SJSA1 (cell line): ENCODE data around the gene CCR5. TPM values are rescaled to one million over a fixed set of nuclear protein-coding genes. Genes with fewer than 3 reads are reported as not detected.
"Not testable (repeated sequence)": the region's sequence is repeated elsewhere in the genome, so short reads cannot be mapped to it uniquely, and the experiment has no call there.

Experiments used
- DNase-seq, 2 experiments: peaks; one replicate each; pipeline ENCODE4 v3.0.0-alpha.2; 2015 to 2020; ENCODE audit warnings: low spot score in 2 of 2, low read depth in 1 of 2
- H3K27ac ChIP-seq: fragments of 250-450 bp; sonication (Bioruptor Pico); 2 replicates; pipeline ENCODE4 v1.5.1; 2020; ENCODE audit warnings: mild to moderate bottlenecking, moderate library complexity
- H3K27me3 ChIP-seq: fragments of 250-450 bp; sonication (Bioruptor Pico); replicated peaks from 2 replicates; pipeline ENCODE4 v1.5.1; 2020; ENCODE audit warnings: mild to moderate bottlenecking, moderate library complexity
- H3K36me3 ChIP-seq: fragments of 250-450 bp; sonication (Bioruptor Pico); 2 replicates; pipeline ENCODE4 v1.5.1; 2020; ENCODE audit warnings: mild to moderate bottlenecking
- H3K4me1 ChIP-seq: fragments of 250-450 bp; sonication (Bioruptor Pico); replicated peaks from 2 replicates; pipeline ENCODE4 v1.6.1; 2021; ENCODE audit warnings: mild to moderate bottlenecking
- H3K4me3 ChIP-seq: fragments of 250-450 bp; sonication (Bioruptor Pico); 2 replicates; pipeline ENCODE4 v1.5.1; 2020; ENCODE audit warnings: mild to moderate bottlenecking
- H3K9me3 ChIP-seq: fragments of 250-450 bp; sonication (Bioruptor Pico); replicated peaks from 2 replicates; pipeline ENCODE4 v1.5.1; 2020; ENCODE audit warnings: mild to moderate bottlenecking
- total RNA-seq: library from RNA; depleted of rRNA; stranded (reverse); fragments of >200 nt; shearing (Covaris generic); gene quantifications from 2 replicates; pipeline ENCODE4 v1.2.3, GENCODE V29; 2014

CCR5 gene
- total RNA-seq, 1 experiment from 2014 or later: not detected

- no peaks in the 10 kb centered on the region for H3K36me3 ChIP-seq
- no peaks in the 10 kb centered on the region for H3K9me3 ChIP-seq
- H3K27me3 ChIP-seq: no peaks in the 10 kb centered on the region
- H3K4me3 ChIP-seq: no peak overlapping the region
- peaks cover 16% of the 10 kb centered on the region for H3K4me1 ChIP-seq
- H3K27ac ChIP-seq: no peak overlapping the region
- no peak for DNase-seq
These were observed 28.8 kb downstream of the CCR5 start for GRCh38 chr3:46399557-46399956.

GRCh38 chr3:46400000-46400734 is 29.4 kb downstream of the CCR5 start:
- H3K36me3 ChIP-seq: no peaks in the 10 kb centered on the region
- H3K4me1 ChIP-seq: peaks cover 21% of the 10 kb centered on the region
- H3K4me3 ChIP-seq: no peak overlapping the region
- H3K27ac ChIP-seq: no peak overlapping the region
- DNase-seq: peak in 1 of 2 experiments; percentile 33
- H3K27me3 ChIP-seq: no peaks in the 10 kb centered on the region
- H3K9me3 ChIP-seq: no peaks in the 10 kb centered on the region

- H3K4me1 ChIP-seq: peaks cover 28% of the 10 kb centered on the region
- no peaks in the 10 kb centered on the region for H3K27me3 ChIP-seq
- no peaks in the 10 kb centered on the region for H3K36me3 ChIP-seq
- H3K27ac ChIP-seq: no peak overlapping the region
- DNase-seq: no peak
- no peak overlapping the region for H3K4me3 ChIP-seq
- no peaks in the 10 kb centered on the region for H3K9me3 ChIP-seq
These were observed 30.1 kb downstream of the CCR5 start for GRCh38 chr3:46400846-46401245.

GRCh38 chr3:46401579-46401978 is 30.8 kb downstream of the CCR5 start:
- no peak for DNase-seq
- no peaks in the 10 kb centered on the region for H3K9me3 ChIP-seq
- H3K27me3 ChIP-seq: no peaks in the 10 kb centered on the region
- H3K36me3 ChIP-seq: no peaks in the 10 kb centered on the region
- peaks cover 35% of the 10 kb centered on the region for H3K4me1 ChIP-seq
- no peak overlapping the region for H3K27ac ChIP-seq
- H3K4me3 ChIP-seq: no peak overlapping the region

- DNase-seq, H3K9me3 ChIP-seq: not testable (repeated sequence)
These were observed 32.2 kb downstream of the CCR5 start for GRCh38 chr3:46402902-46403301.

GRCh38 chr3:46405301-46406019 is 34.7 kb downstream of the CCR5 start:
- Histone ChIP-seq H3K36me3 (no peaks in the 10 kb centered on the region), H3K4me1 (peaks cover 40% of the 10 kb centered on the region), H3K27me3 (no peaks in the 10 kb centered on the region), H3K4me3 (no peak overlapping the region), H3K27ac (no peak overlapping the region), H3K9me3 (no peaks in the 10 kb centered on the region)
- DNase-seq: peak in 1 of 2 experiments; percentile 34

More at GRCh38 chr3:46402902-46403301, 32.2 kb downstream of the CCR5 start:
- not testable (repeated sequence) for H3K27me3 ChIP-seq, H3K27ac ChIP-seq, H3K36me3 ChIP-seq, H3K4me3 ChIP-seq
- peaks cover 48% of the 10 kb centered on the region for H3K4me1 ChIP-seq

- Histone ChIP-seq H3K27ac (no peak overlapping the region), H3K9me3 (no peaks in the 10 kb centered on the region), H3K27me3 (no peaks in the 10 kb centered on the region), H3K4me3 (no peak overlapping the region), H3K36me3 (no peaks in the 10 kb centered on the region), H3K4me1 (peaks cover 38% of the 10 kb centered on the region)
- no peak for DNase-seq
These were observed 35.7 kb downstream of the CCR5 start for GRCh38 chr3:46406443-46406787.

GRCh38 chr3:46406788-46407611 is 36.3 kb downstream of the CCR5 start, which contains the start of the genes CCR5AS and CCRL2:
CCR5AS (minus strand) TSS chr3:46407066.
CCRL2 (plus strand) TSS chr3:46407259; CDS start chr3:46408080, 821 bp downstream.
- Histone ChIP-seq H3K36me3 (no peaks in the 10 kb centered on the region), H3K27me3 (no peaks in the 10 kb centered on the region), H3K4me1 (peaks cover 38% of the 10 kb centered on the region), H3K27ac (peak within 1 kb of the TSS; percentile 71), H3K9me3 (no peaks in the 10 kb centered on the region), H3K4me3 (peak within 1 kb of the TSS; percentile 16)
- DNase-seq: peak; percentile 44 to 62

GRCh38 chr3:46407970-46408369 is 37.2 kb downstream of the CCR5 start:
- Histone ChIP-seq H3K4me3 (no peak overlapping the region), H3K9me3 (no peaks in the 10 kb centered on the region), H3K36me3 (no peaks in the 10 kb centered on the region), H3K27me3 (no peaks in the 10 kb centered on the region), H3K4me1 (peaks cover 41% of the 10 kb centered on the region), H3K27ac (no peak overlapping the region)
- DNase-seq: no peak

GRCh38 chr3:46408853-46409252 is 38.1 kb downstream of the CCR5 start:
- no peaks in the 10 kb centered on the region for H3K9me3 ChIP-seq
- no peak for DNase-seq
- no peaks in the 10 kb centered on the region for H3K27me3 ChIP-seq
- H3K4me1 ChIP-seq: peaks cover 42% of the 10 kb centered on the region
- H3K27ac ChIP-seq: no peak overlapping the region
- H3K36me3 ChIP-seq: no peaks in the 10 kb centered on the region
- no peak overlapping the region for H3K4me3 ChIP-seq

- H3K36me3 ChIP-seq: no peaks in the 10 kb centered on the region
- H3K4me3 ChIP-seq: no peak overlapping the region
These were observed 39.2 kb downstream of the CCR5 start for GRCh38 chr3:46409739-46410489.

GRCh38 chr3:46410669-46411068 is 39.9 kb downstream of the CCR5 start:
- H3K4me1 ChIP-seq: peaks cover 32% of the 10 kb centered on the region
- no peak overlapping the region for H3K4me3 ChIP-seq
- H3K27ac ChIP-seq: no peak overlapping the region
- DNase-seq: no peak
- no peaks in the 10 kb centered on the region for H3K36me3 ChIP-seq
- no peaks in the 10 kb centered on the region for H3K9me3 ChIP-seq
- no peaks in the 10 kb centered on the region for H3K27me3 ChIP-seq

More at GRCh38 chr3:46409739-46410489, 39.2 kb downstream of the CCR5 start:
- H3K27ac ChIP-seq: no peak overlapping the region
- no peak for DNase-seq
- H3K4me1 ChIP-seq: peaks cover 40% of the 10 kb centered on the region
- H3K27me3 ChIP-seq: no peaks in the 10 kb centered on the region
- H3K9me3 ChIP-seq: no peaks in the 10 kb centered on the region

GRCh38 chr3:46411271-46411670 is 40.5 kb downstream of the CCR5 start:
- no peak overlapping the region for H3K4me3 ChIP-seq
- H3K27ac ChIP-seq: no peak overlapping the region
- DNase-seq: no peak
- H3K27me3 ChIP-seq: no peaks in the 10 kb centered on the region
- peaks cover 26% of the 10 kb centered on the region for H3K4me1 ChIP-seq
- H3K36me3 ChIP-seq: no peaks in the 10 kb centered on the region
- H3K9me3 ChIP-seq: no peaks in the 10 kb centered on the region
